GM12865 (cell line): ENCODE results near the gene KCNK5.

Experiments
- DNase-seq: peaks from one replicate; pipeline ENCODE4 v3.0.0; 2010; ENCODE audit warnings: low read depth
- H3K4me3 ChIP-seq: 2 replicates; pipeline ENCODE4 v1.5.1; 2011; ENCODE audit warnings: mild to moderate bottlenecking, low read depth, low read length, control low read depth
- TF ChIP-seq, protein P1 (sequence below): IDR thresholded peaks from 2 replicates; pipeline ENCODE4 v1.5.1; 2011; ENCODE audit warnings: low read length, control low read depth, low read depth, inconsistent platforms; ENCODE audit not compliant: insufficient read depth; ENCODE audit errors: missing control alignments

The KCNK5 gene

GRCh38 chr6:39204646-39205244 is 24.5 kb downstream of the KCNK5 start:
- H3K4me3 ChIP-seq: no peak overlapping the region
- DNase-seq: no peak
- TF ChIP-seq, protein P1, sequence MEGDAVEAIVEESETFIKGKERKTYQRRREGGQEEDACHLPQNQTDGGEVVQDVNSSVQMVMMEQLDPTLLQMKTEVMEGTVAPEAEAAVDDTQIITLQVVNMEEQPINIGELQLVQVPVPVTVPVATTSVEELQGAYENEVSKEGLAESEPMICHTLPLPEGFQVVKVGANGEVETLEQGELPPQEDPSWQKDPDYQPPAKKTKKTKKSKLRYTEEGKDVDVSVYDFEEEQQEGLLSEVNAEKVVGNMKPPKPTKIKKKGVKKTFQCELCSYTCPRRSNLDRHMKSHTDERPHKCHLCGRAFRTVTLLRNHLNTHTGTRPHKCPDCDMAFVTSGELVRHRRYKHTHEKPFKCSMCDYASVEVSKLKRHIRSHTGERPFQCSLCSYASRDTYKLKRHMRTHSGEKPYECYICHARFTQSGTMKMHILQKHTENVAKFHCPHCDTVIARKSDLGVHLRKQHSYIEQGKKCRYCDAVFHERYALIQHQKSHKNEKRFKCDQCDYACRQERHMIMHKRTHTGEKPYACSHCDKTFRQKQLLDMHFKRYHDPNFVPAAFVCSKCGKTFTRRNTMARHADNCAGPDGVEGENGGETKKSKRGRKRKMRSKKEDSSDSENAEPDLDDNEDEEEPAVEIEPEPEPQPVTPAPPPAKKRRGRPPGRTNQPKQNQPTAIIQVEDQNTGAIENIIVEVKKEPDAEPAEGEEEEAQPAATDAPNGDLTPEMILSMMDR: no peak

DNA sequence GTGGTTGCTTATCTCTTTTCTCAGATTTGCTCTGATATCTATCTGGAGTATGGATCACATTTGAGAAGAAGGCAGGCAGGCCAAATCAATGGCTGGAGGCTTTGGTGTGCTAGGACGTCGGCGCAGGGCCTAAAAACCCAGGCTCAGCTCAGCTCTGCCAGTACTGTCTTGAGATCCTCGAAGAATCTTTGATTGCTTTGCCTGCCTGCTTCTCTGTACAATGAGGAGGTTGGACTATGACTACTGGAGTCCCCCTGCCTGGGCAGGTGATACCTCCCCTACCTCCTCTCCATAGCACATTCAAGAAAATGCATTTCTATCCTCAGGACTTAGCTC is 25.1 kb downstream of the KCNK5 start:
- TF ChIP-seq, protein P1: no peak
- DNase-seq: no peak
- H3K4me3 ChIP-seq: no peak overlapping the region

DNA sequence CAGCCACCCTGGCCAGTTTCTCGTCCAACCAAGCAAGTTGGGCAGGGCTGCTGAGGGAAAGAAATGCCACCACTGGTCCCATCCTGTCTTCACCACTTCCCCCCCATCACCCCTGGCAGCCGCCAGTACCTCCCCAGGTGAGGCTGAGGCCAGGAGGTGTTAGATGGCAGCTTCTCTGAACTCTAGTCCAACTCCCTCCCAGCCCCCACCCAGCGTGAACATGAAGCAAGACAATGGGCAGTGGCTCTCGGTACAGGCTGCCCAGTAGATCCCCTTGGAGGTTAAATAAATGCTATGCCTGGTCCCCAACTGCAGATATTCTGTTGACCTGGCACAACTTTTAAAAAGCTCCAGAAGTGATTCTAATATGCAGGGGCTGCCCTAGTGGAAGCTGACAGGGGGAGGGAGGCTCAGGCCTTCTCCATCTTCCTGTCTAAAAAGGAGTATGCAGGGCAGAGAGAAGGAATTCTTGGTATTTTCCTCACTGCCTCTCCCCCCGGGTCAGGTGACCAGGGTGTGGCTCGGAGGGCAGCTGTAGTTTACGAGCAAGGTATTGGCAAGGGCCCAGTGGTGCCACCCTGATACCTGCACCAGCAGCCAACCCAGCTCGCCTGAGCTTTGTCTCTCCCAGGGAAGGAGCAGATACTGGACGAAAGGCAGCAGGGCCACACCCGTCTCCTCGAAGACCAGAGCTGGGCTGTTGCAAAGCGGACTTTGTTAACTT is 25.7 kb downstream of the KCNK5 start:
- TF ChIP-seq, protein P1: no peak
- H3K4me3 ChIP-seq: no peak overlapping the region
- no peak for DNase-seq

GRCh38 chr6:39202166-39202565 is 27.1 kb downstream of the KCNK5 start:
- TF ChIP-seq, protein P1: no peak
- DNase-seq: no peak
- H3K4me3 ChIP-seq: no peak overlapping the region

- TF ChIP-seq, protein P1: no peak
- H3K4me3 ChIP-seq: no peak overlapping the region
- DNase-seq: no peak
Observed at GRCh38 chr6:39200498-39201020, 28.7 kb downstream of the KCNK5 start.

- TF ChIP-seq, protein P1: no peak
- no peak overlapping the region for H3K4me3 ChIP-seq
- no peak for DNase-seq
Observed at GRCh38 chr6:39199976-39200375, 29.3 kb downstream of the KCNK5 start.

DNA sequence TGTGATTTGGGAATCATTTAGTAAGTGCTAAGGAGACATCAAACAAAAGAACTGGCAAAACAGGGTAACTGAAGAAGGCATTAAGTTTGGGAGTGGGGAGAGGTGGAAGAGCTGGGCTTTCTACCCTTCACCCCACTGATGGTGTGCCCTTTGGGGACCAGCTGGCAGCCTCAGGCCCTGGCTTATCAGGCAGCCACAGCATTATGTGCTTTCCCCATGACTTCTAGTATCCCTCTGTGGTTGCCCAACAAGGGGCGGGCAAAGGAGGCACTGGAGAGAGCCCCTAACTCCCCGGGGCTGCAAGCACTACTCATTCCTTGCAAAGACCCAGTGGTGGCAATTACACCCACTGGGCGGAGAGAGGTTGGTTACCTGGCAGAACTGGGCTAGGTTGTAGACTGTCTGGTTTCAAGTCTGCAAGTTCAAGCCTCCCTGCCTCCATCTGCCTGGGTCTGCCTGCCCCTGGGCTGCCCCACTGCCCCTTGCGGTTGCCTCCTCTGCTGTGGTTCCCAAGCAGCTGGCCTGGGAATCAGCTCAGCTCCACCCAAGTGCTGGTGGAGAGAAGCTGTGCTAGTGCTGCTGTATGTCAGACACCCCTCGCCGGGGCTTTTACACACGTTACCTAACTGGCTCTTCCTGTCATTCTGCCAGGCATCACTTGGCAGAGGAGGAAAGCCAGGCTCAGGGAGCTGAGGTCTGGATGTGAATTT is 29.9 kb downstream of the KCNK5 start:
- TF ChIP-seq, protein P1: no peak
- H3K4me3 ChIP-seq: no peak overlapping the region
- no peak for DNase-seq
